Measurements from ENCODE around the gene KIRREL3.

The KIRREL3 gene

DNA sequence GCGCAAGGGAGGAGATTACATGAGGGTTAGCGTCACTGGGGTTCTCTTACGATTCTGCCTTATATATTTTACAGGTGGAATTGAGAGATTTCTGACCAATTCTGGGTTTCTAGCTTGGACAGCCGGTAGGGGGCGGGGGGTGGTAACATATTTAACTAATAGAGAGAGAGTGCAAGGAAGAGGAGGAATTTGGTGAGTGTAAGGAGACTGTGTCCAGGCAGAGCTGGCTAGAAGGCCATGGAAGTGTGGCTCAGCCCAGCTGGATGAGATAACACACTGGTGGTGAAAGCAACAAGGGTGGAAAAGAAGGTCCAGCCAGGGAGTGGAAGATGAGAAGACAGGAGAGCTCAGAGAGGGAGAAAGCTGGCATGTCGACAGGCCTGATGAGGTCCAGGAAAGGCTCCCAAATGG, 588.6 kb downstream of the KIRREL3 start:
- H3K4me1 ChIP-seq (ENCODE audit: control insufficient read depth, low read depth, low read length) = no peaks in the 10 kb centered on the region

DNA sequence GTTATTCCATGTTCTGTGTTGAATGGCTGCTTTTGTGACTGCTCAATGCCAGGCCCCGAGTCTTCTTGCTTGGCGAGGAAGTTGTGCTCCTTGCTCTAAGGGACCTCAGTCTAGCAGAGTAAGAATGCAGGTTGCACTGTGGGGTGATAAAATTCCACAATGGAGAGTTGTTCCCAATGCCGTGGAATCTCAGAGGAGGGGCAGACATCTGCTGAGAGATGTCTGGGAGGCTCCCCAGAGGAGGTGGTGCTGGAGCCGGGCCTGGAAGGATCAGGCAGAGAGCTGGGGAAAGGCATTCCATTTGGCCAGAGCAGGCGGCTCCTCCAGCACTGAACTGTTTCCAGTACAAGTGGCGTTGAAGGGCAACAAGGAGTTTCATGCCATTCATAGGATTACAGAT, 589.9 kb downstream of the KIRREL3 start:
- Histone ChIP-seq H3K36me3 (ENCODE audit: control insufficient read depth, low read depth, low read length) (peaks cover 11% of the 10 kb centered on the region), H3K27me3 (ENCODE audit: control insufficient read depth, insufficient read depth, low read length) (no peaks in the 10 kb centered on the region), H3K9me3 (ENCODE audit: control insufficient read depth, low read depth, low read length) (no peaks in the 10 kb centered on the region), H3K4me1 (ENCODE audit: control insufficient read depth, low read depth, low read length) (no peaks in the 10 kb centered on the region), H3K27ac (ENCODE audit: low read length) (no peak overlapping the region), H3K4me3 (ENCODE audit: low read length) (no peak overlapping the region), H3K9ac (ENCODE audit: low read length) (no peak overlapping the region)

More for the DNA sequence above, 588.6 kb downstream of the KIRREL3 start:
- peaks cover 11% of the 10 kb centered on the region for H3K36me3 ChIP-seq (ENCODE audit: control insufficient read depth, low read depth, low read length)
- no peak overlapping the region for H3K9ac ChIP-seq (ENCODE audit: low read length)
- no peak overlapping the region for H3K27ac ChIP-seq (ENCODE audit: low read length)
- no peak overlapping the region for H3K4me3 ChIP-seq (ENCODE audit: low read length)
- H3K9me3 ChIP-seq (ENCODE audit: control insufficient read depth, low read depth, low read length) = no peaks in the 10 kb centered on the region
- H3K27me3 ChIP-seq (ENCODE audit: control insufficient read depth, insufficient read depth, low read length) = no peaks in the 10 kb centered on the region

DNA sequence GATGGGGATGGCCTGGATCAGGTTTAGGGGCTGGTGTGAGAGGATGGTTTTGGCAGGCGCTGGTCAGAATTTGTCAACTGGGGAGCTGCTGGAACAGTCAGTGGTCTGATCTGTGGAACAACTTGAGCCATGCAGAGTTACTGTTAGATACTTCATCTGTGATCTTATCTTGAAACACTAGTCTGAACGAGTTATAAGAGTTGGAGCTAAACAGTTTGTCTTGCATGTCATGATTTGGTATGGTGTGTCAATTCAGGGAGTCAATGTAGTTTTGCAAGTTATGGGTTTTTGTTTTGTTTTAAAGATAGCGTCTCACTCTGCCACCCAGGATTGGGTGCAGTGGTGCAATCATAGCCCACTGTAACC, 591.0 kb downstream of the KIRREL3 start:
- Histone ChIP-seq H3K27me3 (ENCODE audit: control insufficient read depth, insufficient read depth, low read length) (no peaks in the 10 kb centered on the region), H3K36me3 (ENCODE audit: control insufficient read depth, low read depth, low read length) (peaks cover 11% of the 10 kb centered on the region), H3K9me3 (ENCODE audit: control insufficient read depth, low read depth, low read length) (no peaks in the 10 kb centered on the region), H3K9ac (ENCODE audit: low read length) (no peak overlapping the region), H3K4me1 (ENCODE audit: control insufficient read depth, low read depth, low read length) (peaks cover 2% of the 10 kb centered on the region), H3K4me3 (ENCODE audit: low read length) (no peak overlapping the region), H3K27ac (ENCODE audit: low read length) (no peak overlapping the region)

DNA sequence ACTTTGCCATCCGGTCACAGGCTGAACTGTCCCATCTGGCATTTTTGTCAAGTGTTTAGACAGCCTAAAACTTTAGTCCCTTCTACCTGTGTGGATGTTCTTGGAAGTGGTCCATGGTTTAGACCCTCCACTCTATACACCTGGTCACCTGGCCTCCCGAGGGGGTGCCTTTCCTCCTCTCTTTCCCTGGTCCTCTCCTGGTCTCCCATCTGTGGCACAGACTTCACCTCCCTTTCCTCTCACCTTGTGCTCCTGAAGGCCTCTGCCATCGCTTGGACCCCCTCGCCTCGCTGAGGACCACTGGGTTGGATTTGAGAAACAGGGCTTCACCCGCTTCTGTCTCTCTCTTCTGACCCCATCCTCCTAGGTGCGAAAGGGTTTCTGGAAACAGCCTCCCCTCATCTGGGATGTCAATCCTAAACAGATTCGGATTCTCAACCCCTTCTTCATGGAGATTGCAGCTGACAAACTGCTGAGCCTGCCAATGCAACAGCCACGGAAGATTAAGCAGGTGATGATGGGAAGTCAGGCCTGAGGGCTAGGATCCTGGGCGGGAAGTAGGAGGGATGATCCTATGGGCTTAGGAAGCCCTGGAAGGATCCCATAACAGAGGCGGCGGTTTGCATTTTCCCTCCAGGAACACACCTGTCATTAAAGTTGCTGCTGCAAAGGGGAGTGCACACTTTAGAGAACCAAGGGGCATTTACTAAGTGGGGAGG, 591.5 kb downstream of the KIRREL3 start:
- no peak overlapping the region for H3K27ac ChIP-seq (ENCODE audit: low read length)
- H3K4me3 ChIP-seq (ENCODE audit: low read length) = no peak overlapping the region
- no peak overlapping the region for H3K9ac ChIP-seq (ENCODE audit: low read length)
- peaks cover 8% of the 10 kb centered on the region for H3K4me1 ChIP-seq (ENCODE audit: control insufficient read depth, low read depth, low read length)
- H3K27me3 ChIP-seq (ENCODE audit: control insufficient read depth, insufficient read depth, low read length) = no peaks in the 10 kb centered on the region
- peaks cover 11% of the 10 kb centered on the region for H3K36me3 ChIP-seq (ENCODE audit: control insufficient read depth, low read depth, low read length)
- no peaks in the 10 kb centered on the region for H3K9me3 ChIP-seq (ENCODE audit: control insufficient read depth, low read depth, low read length)

DNA sequence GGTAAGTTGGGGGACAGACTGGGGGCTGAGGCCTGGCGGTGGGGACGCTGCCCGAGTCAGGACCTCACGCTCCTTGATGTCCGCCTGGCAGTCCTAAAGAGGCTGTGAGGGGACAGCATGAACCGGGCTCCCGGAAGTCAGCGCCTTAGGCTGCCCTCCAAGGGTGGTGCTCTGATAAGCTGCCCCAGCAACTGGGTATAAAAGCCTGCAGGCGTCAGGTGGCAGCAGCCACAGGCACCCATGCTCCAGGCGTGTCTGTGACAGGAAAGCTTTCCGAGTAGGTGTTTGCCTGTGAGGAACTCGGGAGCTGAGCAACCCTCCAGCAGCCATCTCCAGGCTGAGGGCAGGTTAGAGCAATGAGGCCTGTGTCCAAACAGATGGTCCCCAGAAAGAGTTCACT, 592.1 kb downstream of the KIRREL3 start:
- H3K4me1 ChIP-seq (ENCODE audit: control insufficient read depth, low read depth, low read length) = peaks cover 13% of the 10 kb centered on the region
- peaks cover 10% of the 10 kb centered on the region for H3K36me3 ChIP-seq (ENCODE audit: control insufficient read depth, low read depth, low read length)
- H3K27ac ChIP-seq (ENCODE audit: low read length) = no peak overlapping the region
- no peaks in the 10 kb centered on the region for H3K9me3 ChIP-seq (ENCODE audit: control insufficient read depth, low read depth, low read length)
- H3K9ac ChIP-seq (ENCODE audit: low read length) = no peak overlapping the region
- H3K4me3 ChIP-seq (ENCODE audit: low read length) = no peak overlapping the region
- H3K27me3 ChIP-seq (ENCODE audit: control insufficient read depth, insufficient read depth, low read length) = no peaks in the 10 kb centered on the region

DNA sequence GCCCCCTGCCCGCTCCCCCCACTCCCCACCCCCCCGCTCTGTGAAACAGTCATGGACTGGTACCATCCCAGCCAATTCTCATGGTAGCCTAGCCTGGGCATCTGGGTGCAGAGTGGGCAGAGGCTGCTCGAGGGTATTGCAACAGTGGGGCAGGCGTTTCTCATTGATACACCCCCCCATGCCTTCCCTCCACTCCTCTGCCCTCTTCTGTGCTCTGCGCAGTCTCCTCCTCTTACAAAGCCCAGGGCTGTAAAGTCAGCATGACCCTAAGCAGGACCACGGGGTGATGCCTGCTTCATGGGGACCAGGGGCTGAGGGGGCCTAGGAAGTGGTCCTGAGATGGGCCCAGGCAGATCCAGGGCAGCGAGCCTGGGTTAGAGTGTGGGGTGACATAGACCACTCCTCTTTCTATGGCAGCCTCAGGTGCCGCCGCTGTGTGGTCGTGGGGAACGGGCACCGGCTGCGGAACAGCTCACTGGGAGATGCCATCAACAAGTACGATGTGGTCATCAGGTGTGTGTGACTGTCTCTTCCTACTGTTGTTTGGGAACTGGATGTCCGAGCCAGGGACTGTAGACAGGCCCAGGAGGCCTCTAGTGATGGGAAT, 592.8 kb downstream of the KIRREL3 start:
- Histone ChIP-seq H3K9me3 (ENCODE audit: control insufficient read depth, low read depth, low read length) (no peaks in the 10 kb centered on the region), H3K27ac (ENCODE audit: low read length) (no peak overlapping the region), H3K27me3 (ENCODE audit: control insufficient read depth, insufficient read depth, low read length) (no peaks in the 10 kb centered on the region), H3K36me3 (ENCODE audit: control insufficient read depth, low read depth, low read length) (peaks cover 8% of the 10 kb centered on the region), H3K9ac (ENCODE audit: low read length) (no peak overlapping the region), H3K4me3 (ENCODE audit: low read length) (no peak overlapping the region), H3K4me1 (ENCODE audit: control insufficient read depth, low read depth, low read length) (peaks cover 20% of the 10 kb centered on the region)

DNA sequence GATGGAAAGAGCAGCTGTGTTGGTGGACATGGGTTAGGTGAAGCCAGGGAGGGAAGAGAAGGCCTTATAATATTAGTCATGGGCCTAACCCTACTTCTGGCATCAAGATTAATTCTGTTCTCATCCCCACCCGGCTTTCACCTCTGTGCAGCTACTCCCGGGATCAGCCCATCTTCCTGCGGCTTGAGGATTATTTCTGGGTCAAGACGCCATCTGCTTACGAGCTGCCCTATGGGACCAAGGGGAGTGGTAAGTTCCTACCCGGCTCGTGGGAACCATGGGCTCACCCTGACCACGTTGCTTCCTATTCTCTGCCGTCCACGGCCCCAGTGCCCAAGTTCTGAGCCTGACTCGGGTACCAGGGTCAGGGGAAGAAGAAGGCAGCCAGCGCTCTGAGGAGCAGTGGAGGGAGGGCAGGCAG, 593.5 kb downstream of the KIRREL3 start:
- peaks cover 8% of the 10 kb centered on the region for H3K36me3 ChIP-seq (ENCODE audit: control insufficient read depth, low read depth, low read length)
- no peak overlapping the region for H3K4me3 ChIP-seq (ENCODE audit: low read length)
- H3K9me3 ChIP-seq (ENCODE audit: control insufficient read depth, low read depth, low read length) = no peaks in the 10 kb centered on the region
- H3K27ac ChIP-seq (ENCODE audit: low read length) = no peak overlapping the region
- H3K4me1 ChIP-seq (ENCODE audit: control insufficient read depth, low read depth, low read length) = peaks cover 22% of the 10 kb centered on the region
- H3K9ac ChIP-seq (ENCODE audit: low read length) = no peak overlapping the region
- no peaks in the 10 kb centered on the region for H3K27me3 ChIP-seq (ENCODE audit: control insufficient read depth, insufficient read depth, low read length)

DNA sequence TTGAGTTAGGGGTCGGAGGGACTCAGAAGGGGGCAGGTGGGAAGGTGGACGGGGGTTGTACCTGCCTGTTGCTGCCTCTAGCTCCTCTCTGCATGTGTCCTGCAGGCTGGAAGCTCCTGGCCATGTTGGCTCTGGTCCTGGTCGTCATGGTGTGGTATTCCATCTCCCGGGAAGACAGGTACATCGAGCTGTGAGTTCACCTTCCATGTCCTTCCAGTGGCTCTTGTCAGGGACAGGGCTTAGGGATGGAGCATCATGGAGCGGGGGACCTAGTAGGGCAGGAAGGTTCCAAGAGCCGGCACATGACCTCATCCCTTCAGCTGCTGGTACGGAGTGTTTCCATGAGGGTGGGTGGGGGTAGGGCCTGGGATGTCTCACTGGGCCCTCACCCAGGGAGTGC, 594.2 kb downstream of the KIRREL3 start:
- no peak overlapping the region for H3K9ac ChIP-seq (ENCODE audit: low read length)
- H3K4me1 ChIP-seq (ENCODE audit: control insufficient read depth, low read depth, low read length) = peaks cover 22% of the 10 kb centered on the region
- H3K4me3 ChIP-seq (ENCODE audit: low read length) = no peak overlapping the region
- no peaks in the 10 kb centered on the region for H3K9me3 ChIP-seq (ENCODE audit: control insufficient read depth, low read depth, low read length)
- H3K27ac ChIP-seq (ENCODE audit: low read length) = no peak overlapping the region
- peaks cover 8% of the 10 kb centered on the region for H3K36me3 ChIP-seq (ENCODE audit: control insufficient read depth, low read depth, low read length)
- H3K27me3 ChIP-seq (ENCODE audit: control insufficient read depth, insufficient read depth, low read length) = no peaks in the 10 kb centered on the region

DNA sequence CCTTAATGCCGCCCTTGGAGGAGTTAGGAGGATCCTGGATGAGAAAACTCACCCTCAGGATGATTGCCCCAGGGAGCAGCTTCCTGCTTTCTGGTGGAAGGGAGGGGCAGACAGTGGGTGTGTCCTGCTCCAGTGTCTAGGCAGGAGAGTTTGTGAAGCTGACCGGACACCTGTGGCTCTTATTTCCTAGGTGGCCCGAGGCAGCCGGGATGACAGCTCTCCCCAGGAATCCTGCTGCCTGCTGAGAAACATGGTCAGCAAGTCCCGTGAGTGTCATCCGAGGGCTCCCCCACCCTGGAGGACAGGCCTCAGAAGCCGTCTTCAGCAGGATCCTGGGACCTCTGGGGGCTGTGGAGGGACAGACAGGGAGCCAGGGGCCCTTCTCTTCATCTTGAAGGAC, 594.7 kb downstream of the KIRREL3 start:
- Histone ChIP-seq H3K4me3 (ENCODE audit: low read length) (no peak overlapping the region), H3K36me3 (ENCODE audit: control insufficient read depth, low read depth, low read length) (peaks cover 8% of the 10 kb centered on the region), H3K4me1 (ENCODE audit: control insufficient read depth, low read depth, low read length) (peaks cover 22% of the 10 kb centered on the region), H3K9ac (ENCODE audit: low read length) (no peak overlapping the region), H3K9me3 (ENCODE audit: control insufficient read depth, low read depth, low read length) (no peaks in the 10 kb centered on the region), H3K27me3 (ENCODE audit: control insufficient read depth, insufficient read depth, low read length) (no peaks in the 10 kb centered on the region), H3K27ac (ENCODE audit: low read length) (no peak overlapping the region)

DNA sequence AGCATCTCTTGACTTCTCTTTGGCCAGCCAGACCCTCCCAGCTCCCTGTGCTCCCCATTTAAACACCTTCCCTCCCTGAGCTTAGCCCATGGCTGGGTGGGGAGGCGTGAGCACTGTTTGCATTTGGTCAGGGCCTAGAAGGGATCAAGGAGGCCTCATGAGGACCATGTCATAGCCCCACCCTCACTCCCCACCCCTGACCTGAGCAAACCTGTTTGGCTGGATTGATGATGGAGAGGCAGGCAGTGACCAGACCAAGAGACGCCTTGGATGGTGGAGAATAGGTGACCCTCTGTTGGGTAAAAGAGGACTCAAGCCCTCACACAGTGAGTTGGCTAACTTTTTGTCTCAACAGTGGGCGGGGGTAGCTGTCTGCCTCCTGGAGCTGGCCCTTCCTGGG, 595.2 kb downstream of the KIRREL3 start:
- Histone ChIP-seq H3K27me3 (ENCODE audit: control insufficient read depth, insufficient read depth, low read length) (no peaks in the 10 kb centered on the region), H3K36me3 (ENCODE audit: control insufficient read depth, low read depth, low read length) (peaks cover 6% of the 10 kb centered on the region), H3K4me1 (ENCODE audit: control insufficient read depth, low read depth, low read length) (peaks cover 22% of the 10 kb centered on the region), H3K27ac (ENCODE audit: low read length) (no peak overlapping the region), H3K9ac (ENCODE audit: low read length) (no peak overlapping the region), H3K4me3 (ENCODE audit: low read length) (no peak overlapping the region), H3K9me3 (ENCODE audit: control insufficient read depth, low read depth, low read length) (no peaks in the 10 kb centered on the region)

DNA sequence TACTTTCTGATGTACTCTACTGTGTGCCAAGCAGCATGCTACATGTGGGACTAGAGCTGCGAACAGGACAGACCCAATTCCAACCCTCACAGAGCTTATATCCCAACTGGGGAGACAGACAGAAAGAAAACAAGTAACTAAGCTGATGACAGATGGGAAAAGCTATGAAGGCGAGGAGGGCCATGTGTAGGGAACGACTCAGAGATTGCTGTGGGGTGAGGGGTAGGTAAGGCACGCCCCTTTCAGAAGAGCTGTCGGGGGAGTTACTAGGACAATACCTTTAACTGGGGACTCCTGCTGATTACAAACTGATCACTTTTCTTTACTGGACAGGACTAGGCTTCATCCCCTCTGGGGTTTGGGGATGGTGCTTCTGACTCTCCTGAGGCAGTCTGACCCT, 596.2 kb downstream of the KIRREL3 start:
- Histone ChIP-seq H3K4me3 (ENCODE audit: low read length) (no peak overlapping the region), H3K27me3 (ENCODE audit: control insufficient read depth, insufficient read depth, low read length) (no peaks in the 10 kb centered on the region), H3K36me3 (ENCODE audit: control insufficient read depth, low read depth, low read length) (peaks cover 3% of the 10 kb centered on the region), H3K4me1 (ENCODE audit: control insufficient read depth, low read depth, low read length) (peaks cover 22% of the 10 kb centered on the region), H3K27ac (ENCODE audit: low read length) (no peak overlapping the region), H3K9ac (ENCODE audit: low read length) (no peak overlapping the region), H3K9me3 (ENCODE audit: control insufficient read depth, low read depth, low read length) (no peaks in the 10 kb centered on the region)

DNA sequence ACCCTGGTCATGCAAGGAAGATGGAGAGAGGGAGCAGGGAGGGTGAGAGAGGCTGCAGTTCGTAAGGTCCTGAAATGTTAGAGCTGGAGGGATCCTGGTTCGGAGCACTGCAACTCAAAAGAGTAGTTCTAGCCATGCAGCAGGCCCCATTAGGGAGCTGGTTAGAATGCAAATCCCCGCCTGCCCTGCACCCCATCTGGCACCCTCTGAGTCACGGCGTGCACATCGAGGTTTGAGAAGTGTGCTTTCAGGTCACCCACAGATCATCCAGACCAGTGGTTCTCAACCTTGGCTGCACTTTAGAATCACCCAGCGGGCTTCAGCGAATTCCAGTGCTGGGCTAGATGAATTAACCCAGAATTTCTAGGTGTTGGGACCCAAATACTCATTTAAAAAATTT, 596.9 kb downstream of the KIRREL3 start:
- no peak overlapping the region for H3K9ac ChIP-seq (ENCODE audit: low read length)

More for the DNA sequence above, 596.9 kb downstream of the KIRREL3 start:
- Histone ChIP-seq H3K27ac (ENCODE audit: low read length) (no peak overlapping the region), H3K9me3 (ENCODE audit: control insufficient read depth, low read depth, low read length) (no peaks in the 10 kb centered on the region), H3K27me3 (ENCODE audit: control insufficient read depth, insufficient read depth, low read length) (no peaks in the 10 kb centered on the region), H3K4me3 (ENCODE audit: low read length) (no peak overlapping the region), H3K4me1 (ENCODE audit: control insufficient read depth, low read depth, low read length) (peaks cover 22% of the 10 kb centered on the region), H3K36me3 (ENCODE audit: control insufficient read depth, low read depth, low read length) (no peaks in the 10 kb centered on the region)
